Dedifferentiated amniotic fluid mesenchymal stem cell (primary cell): ENCODE data around the gene KCP.

Source experiments
- DNase-seq: peaks from one replicate; pipeline ENCODE4 v3.0.0-alpha.2; 2016; ENCODE audit errors: extremely low spot score

The KCP gene

DNA sequence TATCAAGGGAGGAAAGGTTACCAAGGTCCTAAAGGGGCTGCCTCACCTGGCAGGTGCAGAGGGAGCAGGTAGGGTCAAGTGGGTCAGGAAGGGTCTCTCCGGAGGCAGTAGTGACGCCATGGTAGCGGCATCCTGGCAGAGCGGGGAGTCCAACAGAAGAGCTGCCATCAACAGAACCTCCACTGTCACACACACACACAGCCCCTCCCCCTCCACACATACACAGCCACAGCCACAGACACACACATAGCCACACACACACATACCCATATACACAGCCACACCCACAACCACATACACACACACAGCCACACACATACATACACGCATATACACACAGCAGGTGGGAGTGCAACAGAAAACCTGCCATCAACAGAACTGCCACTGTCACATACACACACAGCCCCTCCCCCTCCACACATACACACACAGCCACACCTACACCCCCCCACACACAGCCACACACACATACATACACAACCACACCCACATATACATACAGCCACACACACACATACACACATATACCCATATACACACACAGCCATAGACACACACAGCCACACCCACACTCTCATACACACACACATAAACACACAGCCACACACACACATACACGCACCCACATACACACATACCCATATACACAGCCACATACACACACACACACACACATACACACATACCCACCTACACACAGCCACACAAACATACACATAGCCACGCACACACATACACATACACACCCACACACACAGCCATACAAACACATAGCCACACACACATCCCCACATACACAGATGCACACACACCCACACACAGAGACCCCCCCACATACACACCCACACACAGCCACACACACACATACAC lies 23.1 kb downstream of the KCP start:
- DNase-seq, result no peak

DNA sequence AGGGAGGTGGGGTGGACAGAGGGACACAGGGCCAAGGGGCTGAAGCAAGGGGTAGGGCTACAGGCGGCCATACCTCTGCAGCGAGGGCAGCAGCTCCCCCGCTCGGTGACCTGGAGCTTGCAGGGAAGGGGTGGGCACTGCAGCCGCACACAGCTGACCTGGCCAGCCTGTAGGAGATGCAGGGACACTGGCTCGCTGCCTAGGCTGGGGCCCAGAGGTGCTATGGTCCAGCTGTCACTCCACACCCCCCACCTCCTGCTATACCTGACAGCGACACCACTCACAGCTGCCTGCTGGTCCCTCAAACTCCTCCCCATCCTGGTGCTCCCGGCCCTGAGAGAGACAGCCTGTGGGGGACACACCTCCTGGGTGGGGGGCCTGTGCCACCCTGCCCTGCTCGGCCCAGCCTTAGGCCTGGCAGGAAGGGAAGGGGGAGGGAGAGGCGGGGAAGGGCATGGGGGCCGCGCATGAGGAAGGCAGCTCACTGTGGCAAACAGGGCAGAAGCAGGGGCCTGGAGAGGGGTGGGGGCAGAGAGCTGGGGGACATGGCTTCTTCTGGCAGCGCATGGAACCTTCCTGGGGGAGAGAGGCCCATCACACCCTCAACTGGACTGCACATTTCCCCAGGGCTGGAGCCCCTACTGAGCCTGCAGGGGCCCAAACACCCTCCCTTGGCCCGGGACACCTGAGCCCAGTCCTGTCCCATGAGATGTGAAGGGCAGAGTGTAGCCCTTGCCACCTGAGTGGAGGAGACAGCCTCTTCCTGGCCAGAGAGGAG lies 23.9 kb downstream of the KCP start:
- DNase-seq, result no peak

DNA sequence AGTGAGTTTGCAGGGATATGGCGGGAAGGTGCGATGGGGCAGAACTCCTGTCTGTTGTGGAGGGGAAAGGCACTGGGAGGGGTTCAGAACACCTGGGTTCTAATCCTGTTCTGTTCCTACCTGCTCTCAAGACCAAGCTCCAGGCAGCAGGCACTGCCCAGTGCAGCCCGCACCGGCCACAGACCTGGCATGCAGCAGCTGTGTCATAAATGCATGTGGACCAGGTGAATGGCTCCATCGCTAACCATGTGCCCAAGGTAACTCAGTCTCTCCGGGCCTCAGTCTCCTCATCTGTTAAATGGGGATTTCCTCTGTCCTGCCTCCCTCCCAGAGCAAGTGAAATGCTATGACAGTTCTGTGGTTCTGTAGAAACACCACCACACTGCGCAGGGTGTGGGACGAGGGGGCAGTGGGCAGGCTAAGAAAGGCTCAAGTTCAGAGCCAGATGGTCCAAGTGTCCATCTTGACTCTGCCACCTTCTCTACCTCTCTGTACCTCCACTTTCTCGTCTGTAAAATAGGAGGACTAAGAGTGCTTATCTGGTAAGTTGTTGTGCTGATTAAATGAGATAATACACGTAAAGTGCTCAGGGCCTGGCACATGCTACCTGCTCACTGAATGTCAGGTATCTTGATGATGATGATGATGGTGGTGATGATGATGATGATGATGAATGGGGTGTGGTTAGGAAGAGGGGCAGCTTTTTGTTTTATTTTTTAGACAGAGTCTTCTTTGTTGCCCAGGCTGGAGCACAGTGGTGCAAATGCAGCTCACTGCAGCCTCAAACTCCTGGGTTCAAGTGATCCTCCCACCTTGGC lies 24.9 kb downstream of the KCP start:
- no peak for DNase-seq

DNA sequence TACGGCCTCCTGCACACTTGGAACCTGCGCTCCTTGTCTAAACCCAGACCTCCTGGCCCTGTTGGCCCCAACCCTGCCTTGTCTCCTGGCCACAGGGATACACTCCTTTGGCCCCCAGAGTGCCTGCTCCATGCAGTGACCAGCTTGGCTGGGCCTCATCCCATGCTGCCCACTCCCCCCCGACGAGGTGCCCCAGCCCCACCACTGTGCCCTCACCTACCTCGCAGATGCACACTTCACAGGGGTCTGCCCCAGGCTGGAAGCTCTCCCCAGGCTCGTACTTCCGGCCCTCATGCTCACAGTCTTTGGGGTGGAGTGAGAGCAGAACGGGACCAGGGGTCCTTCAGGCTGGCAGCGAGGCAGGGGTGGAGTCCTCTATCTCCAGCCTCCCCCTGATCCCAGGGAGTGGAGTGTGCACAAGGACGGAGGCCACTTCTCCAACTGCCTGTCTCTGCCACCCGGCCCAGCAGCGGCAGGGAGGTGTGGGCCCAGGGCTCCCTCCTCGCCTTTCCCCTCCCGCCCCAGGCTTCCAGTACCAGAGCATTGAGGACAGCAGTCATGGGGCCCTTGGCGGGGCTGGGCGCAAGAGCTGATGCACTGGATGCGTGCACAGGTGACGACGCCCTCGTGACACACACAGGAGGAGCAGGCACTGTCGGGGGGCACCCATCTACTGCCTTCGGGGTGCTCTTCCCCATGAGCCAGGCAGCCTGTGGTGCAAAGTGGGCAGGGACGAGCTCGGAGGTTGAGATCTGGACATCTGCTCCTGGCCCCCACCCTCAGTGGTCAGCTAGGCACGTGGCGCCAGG lies 25.7 kb downstream of the KCP start:
- no peak for DNase-seq

DNA sequence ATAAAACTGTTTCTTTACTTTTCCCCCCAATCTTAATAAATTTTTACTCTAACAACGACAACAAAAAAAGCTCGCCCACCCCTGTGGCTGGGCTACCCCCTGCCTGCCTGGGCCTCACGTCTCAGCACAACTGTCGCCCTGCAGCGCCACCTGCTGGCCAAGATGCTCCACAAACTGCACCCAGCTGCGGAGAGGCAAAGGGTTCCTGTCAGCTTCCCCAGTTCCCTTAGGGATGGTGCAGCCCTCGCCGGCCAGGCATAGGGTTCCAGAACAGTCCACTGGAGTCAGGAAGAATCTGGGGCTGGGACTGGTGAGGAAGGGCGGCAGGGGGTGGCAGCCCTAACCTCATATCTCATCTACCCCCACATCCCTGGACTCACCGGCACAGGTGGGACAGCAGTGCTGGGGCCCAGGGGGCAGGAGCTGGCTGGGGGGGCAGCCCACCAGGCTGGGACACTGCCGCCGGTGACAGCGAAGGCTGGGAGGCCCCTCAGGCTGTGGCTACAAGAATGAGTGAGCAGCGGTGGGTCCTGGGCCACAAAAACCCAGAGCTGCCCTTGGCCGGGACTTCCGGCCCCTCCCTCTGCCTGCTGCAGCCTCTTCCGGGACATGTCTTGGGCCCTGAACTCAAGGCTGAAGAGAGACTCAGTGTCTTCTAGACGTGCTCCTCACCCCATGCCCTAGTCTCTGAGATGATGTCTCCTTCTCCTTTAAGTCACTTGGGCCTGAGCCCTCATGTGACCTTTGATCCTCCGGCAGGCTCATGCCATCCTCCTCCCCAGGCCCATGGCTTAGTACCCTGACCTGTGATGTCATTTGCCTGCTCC lies 26.7 kb downstream of the KCP start:
- DNase-seq, result peak; percentile 69

DNA sequence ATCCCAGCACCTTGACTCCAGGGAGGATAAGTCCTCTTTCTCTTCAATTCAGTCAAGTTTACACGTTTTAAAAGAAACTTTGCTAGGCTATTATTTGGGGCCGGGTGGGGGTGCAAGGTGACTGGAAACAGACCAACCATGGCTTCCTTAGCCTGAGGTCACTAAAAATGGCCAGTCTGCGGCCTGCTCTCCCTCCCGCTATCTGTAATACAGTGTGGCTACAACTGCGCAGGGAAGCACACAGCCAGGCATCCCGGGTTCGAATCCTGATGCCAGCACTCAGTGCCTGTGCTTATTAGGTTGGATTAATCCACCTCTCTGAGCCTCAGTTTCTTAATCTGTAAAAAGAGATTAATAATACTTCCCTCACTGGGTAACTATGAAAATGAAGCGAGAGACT lies 28.4 kb downstream of the KCP start:
- DNase-seq, result no peak

DNA sequence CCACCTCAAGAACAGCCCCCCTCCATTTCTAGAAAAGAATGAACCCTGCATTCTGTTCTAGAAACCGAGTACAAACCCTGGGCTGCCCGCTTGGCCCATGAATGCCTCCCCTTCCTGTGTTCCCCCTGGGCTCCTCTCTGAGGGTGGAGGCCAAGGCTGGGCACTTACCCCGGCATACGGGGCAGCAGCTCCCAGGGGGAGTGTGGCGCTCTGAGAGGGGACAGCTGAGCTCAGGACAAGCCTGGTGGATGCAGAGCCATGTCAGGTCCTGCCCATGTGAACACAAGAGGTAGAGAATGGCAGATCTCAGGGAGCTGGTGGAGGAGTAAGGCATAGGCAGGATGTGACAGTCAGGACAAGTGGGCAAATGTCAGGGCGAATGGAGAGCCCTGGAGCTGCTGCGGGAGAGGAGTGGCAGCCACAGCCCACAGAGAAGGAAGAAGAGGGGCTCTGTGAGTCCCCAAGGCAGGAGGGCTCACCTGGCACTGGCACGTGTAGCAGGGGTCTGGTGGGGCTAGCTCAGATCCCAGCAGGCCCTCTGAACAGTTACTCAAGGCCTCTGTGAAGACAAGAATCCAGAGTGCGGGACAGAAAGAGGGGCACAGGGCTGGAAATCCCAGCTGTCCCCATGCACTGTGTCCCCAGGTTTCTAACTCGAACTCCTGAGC lies 28.9 kb downstream of the KCP start:
- no peak for DNase-seq

DNA sequence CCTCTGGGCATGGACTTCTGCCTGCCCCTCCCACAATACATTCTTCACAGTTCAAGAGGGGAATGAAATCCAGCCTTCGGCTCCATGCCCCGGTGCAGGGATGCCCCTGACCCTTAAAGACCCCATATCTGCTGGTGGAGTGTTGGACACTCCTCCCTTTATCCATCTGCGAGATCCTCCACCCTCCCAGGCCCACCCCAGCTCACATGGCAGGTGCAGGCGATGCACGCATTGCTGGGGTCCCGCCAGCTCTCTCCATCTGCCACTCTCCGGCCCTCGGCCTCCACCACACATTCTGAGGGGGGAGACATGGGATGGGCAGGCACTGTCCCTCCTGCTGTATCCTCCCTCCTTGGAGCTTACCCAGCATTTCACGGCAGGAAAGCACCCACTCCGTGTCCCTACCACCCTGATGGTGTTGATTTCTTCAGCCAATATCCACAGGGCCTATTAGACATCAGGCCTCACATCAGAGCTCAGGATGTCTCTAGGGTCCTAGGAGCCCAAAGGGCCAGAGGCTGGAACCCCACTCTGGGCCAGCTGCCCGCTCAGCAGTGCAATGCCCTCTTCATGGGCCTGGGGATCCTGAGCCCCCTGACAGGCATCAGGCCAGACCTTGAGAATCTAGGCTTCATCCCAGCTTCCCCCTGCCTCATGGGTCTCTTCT lies 29.6 kb downstream of the KCP start:
- no peak for DNase-seq

DNA sequence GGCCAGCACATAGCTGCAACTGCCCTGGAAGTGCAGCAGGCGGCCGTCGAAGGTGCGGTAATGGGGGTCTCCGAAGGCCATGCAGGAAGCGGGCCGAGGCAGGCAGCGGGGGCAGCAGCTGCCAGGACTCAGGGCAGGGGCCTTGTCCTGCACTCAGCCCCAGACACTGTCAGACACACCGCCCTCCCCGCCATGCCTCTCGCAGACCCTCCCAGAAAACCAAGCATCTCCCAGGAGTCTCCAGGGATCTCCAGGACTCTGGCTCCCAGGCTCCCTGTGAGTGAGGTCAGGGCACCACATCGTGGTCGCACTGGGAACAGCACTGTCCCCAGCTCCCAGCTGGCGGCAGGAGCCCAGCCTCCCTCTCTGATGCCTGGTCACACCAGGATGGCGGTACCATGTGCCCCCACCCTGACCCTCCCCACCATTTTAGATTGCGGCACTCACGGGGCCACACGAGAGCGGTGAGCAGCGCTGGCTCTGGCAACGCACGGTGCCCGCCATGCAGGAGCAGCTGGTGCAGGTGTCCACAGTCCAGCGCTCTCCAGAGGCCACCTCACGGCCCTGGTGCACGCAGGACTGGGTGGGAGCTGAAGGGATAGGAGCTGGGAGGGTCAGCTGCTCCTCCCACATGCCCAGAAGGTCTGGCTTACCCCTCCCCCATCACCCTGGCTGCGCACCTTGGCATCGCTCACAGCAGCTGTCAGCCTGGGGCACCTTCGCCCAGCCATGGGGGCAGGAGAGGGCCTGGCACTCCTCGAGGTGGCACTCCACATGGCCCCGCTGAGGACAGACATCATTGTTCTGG lies 30.4 kb downstream of the KCP start:
- peak; percentile 49 for DNase-seq

DNA sequence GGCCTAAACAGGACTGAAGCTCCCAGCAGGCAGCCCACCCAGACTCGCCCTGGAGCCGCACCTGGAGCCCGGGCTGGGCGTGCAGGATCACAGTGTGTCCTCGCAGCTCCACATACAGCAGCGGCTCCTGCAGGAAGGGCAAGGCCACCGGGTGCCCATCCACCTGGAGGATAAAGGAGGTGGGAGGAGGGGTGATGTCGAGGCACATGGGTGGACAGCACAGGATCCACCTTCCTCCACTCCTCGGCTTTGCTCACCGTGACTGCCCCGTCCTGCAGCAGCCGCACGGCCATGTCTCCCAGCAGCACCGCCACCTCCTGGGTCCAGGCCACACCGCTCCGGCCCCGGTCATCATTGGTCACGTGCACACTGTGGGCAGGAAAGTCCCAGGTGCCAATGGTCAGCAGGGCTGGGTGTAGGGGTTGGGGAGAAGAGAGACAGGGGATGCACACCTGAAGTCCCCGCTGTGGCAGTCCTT lies 31.0 kb downstream of the KCP start:
- DNase-seq, result no peak

DNA sequence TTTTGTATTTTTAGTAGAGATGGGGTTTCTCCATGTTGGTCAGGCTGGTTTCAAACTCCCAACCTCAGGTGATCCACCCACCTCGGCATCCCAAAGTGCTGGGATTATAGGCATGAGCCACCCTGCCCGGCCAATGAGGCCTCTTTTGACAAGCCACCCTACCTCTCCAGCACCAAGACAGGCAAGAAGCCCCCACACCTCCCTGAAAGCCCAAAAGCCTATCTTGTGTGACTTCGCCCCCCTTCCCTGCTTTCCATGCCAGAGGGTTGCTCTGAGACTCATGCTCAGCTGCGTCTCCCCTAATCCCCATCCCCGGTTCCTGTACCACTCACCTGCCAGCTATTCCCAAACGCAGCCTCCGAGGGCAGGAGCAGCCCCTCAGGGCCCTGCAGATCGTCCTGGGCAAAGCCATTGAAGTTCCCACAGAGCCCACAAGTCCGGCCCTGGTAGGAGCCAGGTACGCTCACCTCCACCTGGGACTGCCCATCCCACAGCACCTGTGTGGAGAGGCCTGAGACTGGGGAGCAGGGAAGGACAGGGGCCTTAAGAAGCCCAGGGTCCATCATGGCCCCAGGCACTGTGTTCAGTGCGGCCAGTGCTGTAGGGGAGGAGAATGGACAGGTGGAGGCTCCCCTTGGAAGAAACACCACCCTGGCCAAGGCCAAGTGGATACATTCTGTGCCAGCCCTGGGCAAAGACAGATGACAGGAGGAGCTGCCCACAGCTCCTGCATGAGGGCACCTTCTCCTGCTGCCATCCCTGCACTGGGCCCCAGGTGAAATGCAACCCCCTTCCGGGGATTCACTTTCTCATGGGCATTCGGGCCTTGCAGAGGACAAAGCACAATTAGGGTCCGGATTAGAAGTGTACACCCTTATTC lies 32.0 kb downstream of the KCP start:
- no peak for DNase-seq

DNA sequence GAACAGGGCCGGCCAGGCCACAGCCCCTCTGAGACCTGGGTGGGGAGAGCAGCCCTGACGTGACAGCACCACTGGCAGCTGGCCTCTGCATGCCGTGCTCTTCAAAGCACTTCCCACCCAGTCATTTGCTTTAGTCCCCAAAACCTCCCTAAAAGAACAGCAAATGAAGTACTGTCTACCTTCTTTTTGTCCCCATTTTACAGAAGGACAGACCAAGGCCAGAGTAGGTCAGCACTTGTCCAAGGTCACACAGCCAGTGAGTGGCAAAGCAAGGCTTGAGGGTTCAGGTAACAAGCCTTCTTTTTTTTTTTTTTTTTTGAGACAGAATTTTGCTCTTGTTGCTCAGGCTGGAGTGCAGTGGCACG lies 32.8 kb downstream of the KCP start:
- no peak for DNase-seq

DNA sequence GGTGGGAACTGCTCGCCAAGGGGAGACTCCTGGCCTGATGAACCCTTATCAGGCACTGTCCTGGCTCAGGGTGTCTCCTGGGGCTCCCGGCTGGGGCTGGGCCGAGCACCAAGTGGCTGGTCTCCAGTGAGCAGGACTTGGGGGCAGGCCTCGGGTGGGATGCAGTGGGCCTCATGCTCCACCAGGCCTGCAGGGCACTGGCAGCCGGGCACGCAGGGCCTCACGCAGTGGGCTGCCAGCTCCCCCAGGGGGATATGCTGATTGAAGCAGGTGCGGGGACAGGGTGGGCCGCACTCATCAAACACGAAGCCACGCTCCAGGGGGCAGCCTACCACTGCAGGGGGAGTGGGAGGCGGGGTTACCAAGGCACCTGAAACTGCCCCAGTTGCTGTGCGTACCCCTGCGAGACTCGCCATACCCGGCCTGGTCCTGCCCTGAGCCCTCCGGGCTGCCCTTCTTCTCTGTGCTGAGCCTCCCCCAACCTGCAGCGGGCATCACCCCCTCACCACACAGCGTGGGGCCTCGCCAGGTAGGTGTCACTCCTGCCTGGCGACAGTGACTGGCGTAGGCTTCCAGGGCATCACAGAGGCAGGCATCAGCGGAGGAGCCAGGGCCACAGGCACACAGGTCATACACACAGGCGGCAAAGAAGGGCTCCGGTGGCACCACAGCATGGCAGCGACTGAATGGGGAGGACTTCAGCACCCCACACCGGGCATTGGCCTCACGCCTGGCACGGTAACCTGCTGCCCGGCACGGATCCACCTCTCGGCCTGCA lies 33.3 kb downstream of the KCP start:
- DNase-seq, result no peak

DNA sequence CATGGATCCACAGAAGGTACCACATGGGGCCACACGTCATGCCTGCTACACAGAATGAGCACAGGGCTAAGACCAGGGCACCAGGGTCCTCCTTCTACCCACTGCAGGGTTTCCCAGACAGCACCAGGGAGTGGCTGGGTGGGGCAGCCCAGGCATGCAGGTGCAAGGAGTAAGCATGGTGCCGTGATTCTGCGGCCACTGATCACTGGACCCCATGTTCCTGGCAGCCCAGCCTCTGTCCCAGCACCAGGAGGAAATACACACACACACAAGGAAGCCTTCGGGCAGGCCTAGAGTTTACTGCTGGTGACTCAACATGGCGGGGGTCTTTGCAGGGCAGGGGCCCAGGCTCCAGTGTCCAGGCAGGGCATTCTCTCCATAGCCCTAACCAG lies 33.9 kb downstream of the KCP start:
- no peak for DNase-seq

DNA sequence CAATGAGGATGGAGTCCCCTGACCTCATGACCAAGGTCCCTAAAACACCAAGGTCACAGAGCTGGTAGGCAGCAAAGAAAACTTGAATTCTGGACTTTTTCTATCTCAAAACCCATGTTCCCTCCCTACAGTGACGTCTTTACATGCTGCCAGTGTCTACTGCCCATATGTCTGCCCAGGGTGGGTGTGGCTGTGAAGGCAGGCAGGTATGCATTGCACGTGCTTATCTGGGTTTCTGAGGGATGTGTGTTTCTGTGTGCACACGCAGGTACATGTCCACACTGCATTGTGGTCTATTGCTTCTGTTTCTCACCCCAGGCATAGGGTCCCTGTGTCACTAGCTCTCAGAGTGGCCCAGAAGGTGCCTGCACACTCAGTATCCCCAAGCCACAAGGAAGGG lies 34.4 kb downstream of the KCP start:
- DNase-seq, result no peak

DNA sequence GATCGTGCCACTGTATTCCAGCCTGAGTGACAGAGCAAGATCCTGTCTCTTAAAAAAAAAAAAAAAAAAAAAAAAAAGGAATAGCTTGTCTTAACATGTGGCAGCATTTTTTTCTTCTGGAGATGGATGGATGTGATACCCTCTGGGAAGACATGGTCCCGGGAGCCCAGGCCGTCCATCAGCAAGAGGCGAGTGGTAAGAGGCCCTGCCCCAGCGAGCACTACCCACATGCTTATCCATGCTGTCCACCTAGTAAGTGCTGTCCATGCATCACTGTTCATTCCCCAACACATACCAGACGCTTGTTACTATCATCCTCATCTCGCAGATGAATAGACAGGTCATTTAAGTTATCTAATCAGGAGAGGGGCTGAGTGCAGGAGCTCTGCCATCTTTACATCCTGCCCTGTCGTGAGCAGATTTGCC lies 35.0 kb downstream of the KCP start:
- no peak for DNase-seq
